IPS DF 19.7 (cell line): Measurements from ENCODE around the gene NT5M.
A peak's percentile ranks its signal among the peaks of the same experiment; 100 is the strongest.

ENCODE experiments used
- DNase-seq: peaks from one replicate; pipeline ENCODE4 v3.0.0-alpha.2; 2013; ENCODE audit warnings: low read depth, low spot score

NT5M gene

GRCh38 chr17:17343160-17343735 is 40.1 kb downstream of the NT5M start:
- DNase-seq, result no peak

- no peak for DNase-seq
Observed at GRCh38 chr17:17343896-17344506, 40.8 kb downstream of the NT5M start.

- DNase-seq, result no peak
Observed at GRCh38 chr17:17344507-17345293, 41.5 kb downstream of the NT5M start.

- DNase-seq, result no peak
Observed at GRCh38 chr17:17345294-17345597, 42.1 kb downstream of the NT5M start.

DNA sequence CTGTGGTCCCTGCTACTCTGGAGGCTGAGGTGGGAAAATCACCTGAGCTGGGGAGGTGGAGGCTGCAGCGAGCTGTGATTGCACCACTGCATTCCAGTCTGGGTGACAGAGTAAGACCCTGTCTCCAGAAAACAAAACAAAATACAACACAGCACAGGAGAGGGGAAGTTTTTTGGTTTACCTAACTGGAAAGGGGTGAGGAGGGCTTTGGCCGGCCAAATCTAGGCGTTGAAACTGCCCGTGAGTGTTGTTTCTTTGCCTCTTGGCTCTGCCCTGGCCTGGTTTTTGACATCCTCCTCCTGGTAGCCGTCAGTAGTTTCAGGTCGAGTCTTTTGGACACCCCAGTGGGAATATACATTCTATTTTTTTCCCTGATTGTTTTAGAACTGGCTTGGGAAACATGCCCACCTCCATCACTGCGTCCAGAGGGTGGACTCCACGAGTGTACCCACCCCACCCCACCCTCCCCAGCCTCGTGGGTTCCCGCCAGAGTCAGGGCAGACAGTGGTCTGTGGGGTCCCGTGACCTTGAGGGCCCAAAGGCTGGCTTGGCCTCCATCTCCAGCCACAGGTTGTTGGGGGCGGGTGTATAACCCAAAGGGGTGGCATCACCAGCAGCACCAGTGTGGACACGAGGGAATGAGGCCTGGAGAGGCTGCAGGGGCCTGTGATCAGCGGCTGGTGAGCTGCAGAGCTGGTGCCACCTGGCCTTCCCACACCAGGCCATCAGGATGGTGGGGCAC is 42.7 kb downstream of the NT5M start:
- DNase-seq, result no peak

DNA sequence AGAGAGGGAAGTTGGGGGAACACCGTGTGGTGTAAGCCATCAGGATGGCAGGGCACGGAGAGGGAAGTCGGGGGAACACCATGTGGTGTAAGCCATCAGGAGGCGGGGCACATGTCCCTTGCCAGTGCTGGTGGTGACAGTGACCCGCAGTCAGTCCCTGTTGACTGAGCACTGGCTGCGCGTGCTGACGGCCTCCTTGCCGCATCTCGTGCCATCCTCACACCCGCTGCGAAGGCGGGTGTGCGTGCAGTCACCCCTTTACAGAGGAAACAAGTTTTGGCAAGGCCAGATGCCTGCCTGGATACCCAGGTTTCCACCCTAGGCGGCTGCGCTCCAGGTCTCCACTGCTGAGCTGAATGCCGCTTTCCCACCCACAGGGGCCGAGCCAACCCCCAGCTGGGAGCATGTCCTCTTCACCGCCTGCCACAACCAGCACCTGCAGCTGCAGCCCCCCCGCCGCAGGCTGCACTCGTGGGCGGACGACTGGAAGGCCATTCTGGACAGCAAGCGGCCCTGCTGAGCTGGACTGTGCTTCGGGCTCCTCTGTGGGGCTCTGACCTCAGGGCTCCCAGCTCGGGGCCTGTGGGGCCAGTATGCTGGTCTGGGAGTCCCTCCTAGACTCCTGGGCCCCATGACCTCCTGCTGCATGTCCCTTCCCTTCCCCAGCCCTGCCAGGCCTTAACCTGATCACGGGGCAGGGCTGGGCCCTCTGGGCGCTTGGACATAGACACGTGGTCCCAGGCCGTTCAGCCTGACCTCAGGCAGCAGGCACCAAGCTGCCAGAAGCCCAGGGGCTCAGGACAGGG is 43.5 kb downstream of the NT5M start:
- DNase-seq, result no peak

DNA sequence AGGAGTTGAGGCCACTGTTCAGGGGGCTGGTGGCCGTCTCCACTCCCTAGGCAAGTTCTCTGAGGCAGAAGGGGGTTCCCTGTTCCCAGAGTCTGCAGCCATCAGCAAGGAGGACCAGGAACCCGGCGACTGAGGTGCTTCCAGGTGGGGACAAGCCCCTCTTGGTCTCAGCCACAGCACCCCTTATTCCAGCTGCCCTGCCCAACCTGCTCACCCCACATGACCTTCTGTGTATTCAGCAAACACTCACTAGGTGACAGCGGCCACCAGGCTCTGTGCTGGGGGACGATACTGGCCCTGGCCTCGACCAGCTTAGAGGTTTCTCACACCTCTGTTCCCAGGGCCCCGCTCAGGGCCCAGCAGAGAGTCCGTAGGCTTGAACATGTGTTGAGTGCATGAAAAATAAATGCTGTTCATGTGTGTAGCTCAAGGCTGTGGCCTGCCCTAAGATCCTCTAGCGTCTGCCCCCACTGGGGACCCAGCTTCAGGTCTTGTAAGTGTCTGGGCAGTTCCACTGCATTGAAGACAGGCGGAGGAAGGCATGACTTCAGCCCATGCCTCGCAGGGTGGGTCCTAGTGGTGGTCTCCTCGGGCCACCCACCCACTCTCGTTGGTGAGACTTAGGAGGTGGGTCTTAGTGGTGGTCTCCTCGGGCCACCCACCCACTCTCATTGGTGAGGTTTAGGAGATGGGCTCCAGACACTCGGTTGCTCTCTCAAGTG is 44.2 kb downstream of the NT5M start:
- DNase-seq, result no peak

DNA sequence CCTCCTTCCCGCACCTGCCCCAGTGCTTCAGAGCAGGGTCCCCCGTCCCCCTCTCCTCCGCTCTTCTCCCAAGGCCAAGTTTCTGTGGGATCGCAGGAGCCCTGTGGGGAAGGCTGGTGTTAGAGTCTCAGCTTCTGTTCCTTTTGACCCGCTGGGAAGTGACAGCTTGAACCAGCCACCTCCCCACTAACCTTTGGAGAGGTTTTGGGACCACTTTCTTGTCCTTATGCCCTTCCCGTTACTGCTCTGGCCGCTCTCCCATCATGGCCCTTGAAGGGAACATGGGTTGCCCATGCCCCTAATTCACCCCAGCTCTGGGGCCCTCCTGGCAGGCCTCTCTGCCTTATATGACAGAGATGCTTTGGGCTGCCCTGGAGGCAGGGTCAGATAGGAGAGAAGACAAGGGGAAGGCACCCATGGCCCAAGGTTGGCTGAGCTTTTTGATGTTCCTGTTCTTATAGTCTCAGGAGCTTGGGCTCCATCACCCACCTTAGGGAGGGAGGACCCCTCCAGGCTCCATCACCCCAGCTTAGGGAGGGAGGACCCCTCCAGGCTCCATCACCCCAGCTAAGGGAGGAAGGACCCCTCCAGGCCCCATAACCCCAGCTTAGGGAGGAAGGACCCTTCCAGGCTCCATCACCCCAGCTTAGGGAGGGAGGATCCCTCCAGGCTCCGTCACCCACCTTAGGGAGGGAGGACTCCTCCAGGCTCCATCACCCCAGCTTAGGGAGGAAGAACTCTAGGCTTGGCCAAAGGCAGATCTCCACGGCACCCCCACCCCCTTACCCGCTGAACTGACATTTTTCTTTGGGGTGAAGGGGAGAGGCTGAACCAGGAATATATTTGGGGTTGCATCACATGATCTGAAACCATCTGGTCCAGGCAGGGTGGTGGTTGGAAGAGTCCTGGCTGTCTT is 45.0 kb downstream of the NT5M start:
- DNase-seq, result no peak

DNA sequence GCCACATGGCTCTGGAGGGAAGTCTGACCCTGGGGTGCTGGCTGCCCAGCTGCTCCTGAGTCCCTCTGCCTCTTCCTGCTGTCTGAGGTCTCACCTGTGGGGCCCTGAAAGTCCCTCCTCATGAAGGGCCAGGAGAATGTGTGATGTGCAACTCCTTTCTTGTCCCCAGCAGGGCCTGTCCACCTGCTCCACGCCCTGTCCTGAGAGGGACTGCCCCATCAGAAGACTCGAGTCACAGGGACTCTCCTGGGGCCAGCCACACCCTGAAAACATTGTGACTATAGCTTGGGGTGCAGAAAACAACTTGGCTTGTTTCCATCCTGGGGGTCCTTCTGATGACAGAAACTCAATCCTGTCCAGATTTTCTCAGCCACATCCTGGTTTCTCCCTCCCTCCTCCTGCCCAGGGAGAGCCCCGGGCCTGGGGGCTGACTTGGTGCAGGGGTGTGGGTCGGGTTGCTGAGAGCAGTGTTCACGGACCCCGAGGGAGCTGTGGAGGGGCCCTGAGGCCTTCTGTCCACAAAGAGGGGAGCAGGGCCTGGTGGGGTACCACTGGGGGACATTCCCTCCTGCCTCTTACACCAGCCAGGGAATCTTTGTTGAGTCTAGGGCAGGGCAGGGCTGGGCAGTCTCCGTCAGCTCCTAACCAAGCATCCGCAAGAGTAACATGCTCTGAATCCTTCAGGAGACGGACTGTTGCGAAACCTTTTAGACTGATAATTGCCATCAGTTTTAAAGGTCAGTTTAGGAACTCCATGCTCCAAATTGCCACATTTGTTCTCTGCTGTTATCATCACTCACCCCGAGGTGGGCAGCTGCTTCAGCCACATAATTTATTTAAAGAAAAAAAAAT is 45.9 kb downstream of the NT5M start:
- no peak for DNase-seq

DNA sequence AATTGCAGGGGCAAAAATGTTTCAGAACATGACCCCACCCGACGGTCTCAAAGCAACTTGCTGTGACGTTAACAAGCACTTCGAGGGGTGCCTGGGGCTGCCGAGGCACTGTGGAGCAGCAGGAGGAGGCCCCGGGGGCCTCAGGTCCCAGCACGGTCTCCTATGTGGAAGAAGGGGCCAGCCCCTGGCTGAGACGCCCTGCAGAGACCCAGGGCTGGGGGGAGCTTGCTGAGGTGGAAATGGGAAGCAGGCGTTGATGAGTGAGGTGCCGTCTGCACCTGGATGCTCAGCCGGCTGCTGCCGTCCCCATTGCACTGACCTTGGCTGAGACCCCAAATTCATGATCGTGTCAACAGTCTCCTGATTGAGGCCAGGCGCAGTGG is 46.5 kb downstream of the NT5M start:
- DNase-seq, result no peak

GRCh38 chr17:17350491-17351355 is 47.5 kb downstream of the NT5M start:
- DNase-seq, result peak; percentile 15

- DNase-seq, result no peak
Observed at GRCh38 chr17:17351356-17351891, 48.3 kb downstream of the NT5M start.

- DNase-seq, result no peak
Observed at GRCh38 chr17:17351901-17352781, 49.0 kb downstream of the NT5M start.

- DNase-seq, result no peak
Observed at GRCh38 chr17:17352836-17353624, 49.9 kb downstream of the NT5M start.

DNA sequence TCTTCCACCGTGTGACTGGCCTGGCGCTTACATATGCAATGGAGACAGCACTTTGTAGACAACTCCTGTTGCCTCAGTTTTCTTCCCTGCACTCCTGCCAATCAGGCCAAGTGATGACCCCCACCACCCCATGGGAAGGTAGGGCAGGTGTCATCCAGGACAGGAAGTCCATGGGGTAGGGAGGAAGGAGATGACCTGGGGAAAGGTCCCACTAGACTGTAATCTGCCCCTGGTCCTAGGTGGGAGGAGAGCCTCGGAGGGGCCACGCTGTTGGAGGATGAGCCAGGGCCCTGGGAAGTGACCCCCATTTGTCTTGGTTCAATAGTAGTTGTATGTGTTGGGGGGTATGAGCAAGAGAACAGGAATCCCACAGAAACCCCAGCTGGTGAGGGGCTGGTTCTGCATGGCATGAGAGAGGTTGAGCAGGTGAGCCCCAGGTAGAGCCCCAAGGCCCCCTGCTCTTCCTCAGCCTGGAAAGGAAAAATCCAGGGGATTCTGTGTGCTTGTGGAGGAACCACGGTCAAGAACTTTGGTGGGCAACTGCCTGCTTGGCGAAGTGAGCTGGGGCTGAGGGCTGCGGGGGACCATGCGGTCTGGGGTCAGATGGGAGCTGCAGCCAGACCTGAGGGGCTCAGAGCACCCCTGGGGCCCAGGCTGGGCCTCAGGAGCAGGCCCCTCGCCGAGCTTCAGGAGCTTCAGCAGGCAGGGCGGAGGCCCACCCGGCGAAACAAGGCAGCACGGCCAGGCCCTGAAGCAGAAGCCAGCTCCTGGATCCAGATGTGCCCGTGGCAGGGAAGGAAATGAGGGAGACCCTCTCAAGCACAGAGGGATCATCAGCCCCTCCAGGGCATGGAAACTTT is 50.7 kb downstream of the NT5M start:
- no peak for DNase-seq
